ENCODE measurements around the gene SLC32A1. TPM values are rescaled to one million over a fixed set of nuclear protein-coding genes. Genes with fewer than 3 reads are reported as not detected.

Gene SLC32A1
- total and polyA plus RNA-seq, 2 of the 13 experiments (the other 11 are each of a cell fraction or from before 2014, with no cell fraction given), result not detected

DNA sequence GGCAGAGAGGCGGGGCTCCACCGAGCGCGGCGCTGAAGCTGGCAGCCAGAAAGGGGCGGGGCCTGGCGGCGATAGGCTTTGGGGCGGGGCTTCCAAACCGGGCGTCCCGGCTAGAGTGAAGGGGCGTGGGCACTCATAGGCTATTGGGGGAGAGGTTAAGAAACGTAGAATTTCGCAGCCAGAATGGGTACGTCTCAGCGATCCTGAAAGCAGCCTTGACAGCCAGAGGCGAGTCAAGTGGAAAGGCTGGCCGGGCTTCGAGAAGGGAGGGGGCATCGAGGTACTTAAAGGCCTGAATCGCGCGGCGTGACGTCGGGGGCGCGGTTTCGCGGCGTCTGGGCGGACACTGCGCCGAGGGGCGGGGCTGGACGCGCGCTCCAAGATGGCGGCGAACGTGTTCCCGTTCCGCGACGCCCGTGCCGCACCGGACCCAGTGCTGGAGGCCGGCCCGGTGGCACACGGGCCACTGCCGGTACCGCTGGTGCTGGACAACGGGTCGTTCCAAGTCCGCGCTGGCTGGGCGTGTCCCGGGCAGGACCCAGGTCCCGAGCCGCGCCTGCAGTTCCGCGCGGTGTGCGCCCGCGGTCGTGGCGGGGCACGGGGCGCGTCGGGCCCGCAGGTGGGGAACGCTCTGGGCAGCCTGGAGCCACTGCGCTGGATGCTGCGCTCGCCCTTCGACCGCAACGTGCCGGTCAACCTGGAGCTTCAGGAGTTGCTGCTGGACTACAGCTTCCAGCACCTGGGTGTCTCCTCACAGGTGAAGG is 24.0 kb downstream of the SLC32A1 start, which contains the start of gene ACTR5 (continued):
- TF ChIP-seq ZNF275 (CRISPR knock-in tag; IDR thresholded peaks at IDR 0.05; ENCODE audit: borderline replicate concordance) (peak; percentile 89), RELA (CRISPR knock-in tag; IDR thresholded peaks at IDR 0.05) (peak; percentile 94; the same call in 1 of the 2 replicates), ZNF33A (CRISPR knock-in tag; IDR thresholded peaks at IDR 0.05; ENCODE audit: borderline replicate concordance) (no peak), ATF3 (CRISPR knock-in tag; IDR thresholded peaks at IDR 0.05) (peak; percentile 75), ZFP36L2 (CRISPR knock-in tag; IDR thresholded peaks at IDR 0.05) (no peak), RXRA (CRISPR knock-in tag; IDR thresholded peaks at IDR 0.05) (peak; percentile 67), GATAD1 (CRISPR knock-in tag; IDR thresholded peaks at IDR 0.05) (peak; percentile 82), ZNF510 (CRISPR knock-in tag; IDR thresholded peaks at IDR 0.05; ENCODE audit: low read depth) (peak; percentile 82), ZBTB7A (CRISPR knock-in tag; IDR thresholded peaks at IDR 0.05) (peak; percentile 88), ZNF430 (CRISPR knock-in tag; IDR thresholded peaks at IDR 0.05) (peak; percentile 94), ZNF703 (CRISPR knock-in tag; IDR thresholded peaks at IDR 0.05; ENCODE audit: borderline replicate concordance) (no peak; the same call in 1 of the 2 replicates), MTF1 (CRISPR knock-in tag; IDR thresholded peaks at IDR 0.05) (0 out of 2 replicates have a peak, but pooled peaks have one; percentile 76), MTF2 (CRISPR knock-in tag; IDR thresholded peaks at IDR 0.05; ENCODE audit: borderline replicate concordance) (peak; percentile 69; the same call in 1 of the 2 replicates), POLR2AphosphoS5 (IDR thresholded peaks at IDR 0.05; ENCODE audit: low read depth, low read length) (peak; percentile 80), GATA4 (IDR thresholded peaks at IDR 0.05; ENCODE audit: borderline replicate concordance, low read depth) (peak; percentile 67; the same call in 1 of the 2 replicates), HNRNPL (IDR thresholded peaks at IDR 0.05; ENCODE audit: low read depth, low read length) (no peak), ZNF232 (CRISPR knock-in tag; IDR thresholded peaks at IDR 0.05; ENCODE audit: borderline replicate concordance) (peak; percentile 90), MAFK (conservative IDR thresholded peaks at IDR 0.05 in 1 of 2, IDR thresholded peaks at IDR 0.05 in 1 of 2; ENCODE audit: low read length in 2 of 2) (no peak), ZNF780A (CRISPR knock-in tag; IDR thresholded peaks at IDR 0.05) (no peak), PHB2 (IDR thresholded peaks at IDR 0.05; ENCODE audit: partially characterized antibody) (no peak), POLR2AphosphoS2 (IDR thresholded peaks at IDR 0.05; ENCODE audit: low read depth, low read length) (no peak), TCF7L2 (IDR thresholded peaks at IDR 0.05; ENCODE audit: low read depth, low read length) (no peak)
- TF ChIP-seq, protein P1, sequence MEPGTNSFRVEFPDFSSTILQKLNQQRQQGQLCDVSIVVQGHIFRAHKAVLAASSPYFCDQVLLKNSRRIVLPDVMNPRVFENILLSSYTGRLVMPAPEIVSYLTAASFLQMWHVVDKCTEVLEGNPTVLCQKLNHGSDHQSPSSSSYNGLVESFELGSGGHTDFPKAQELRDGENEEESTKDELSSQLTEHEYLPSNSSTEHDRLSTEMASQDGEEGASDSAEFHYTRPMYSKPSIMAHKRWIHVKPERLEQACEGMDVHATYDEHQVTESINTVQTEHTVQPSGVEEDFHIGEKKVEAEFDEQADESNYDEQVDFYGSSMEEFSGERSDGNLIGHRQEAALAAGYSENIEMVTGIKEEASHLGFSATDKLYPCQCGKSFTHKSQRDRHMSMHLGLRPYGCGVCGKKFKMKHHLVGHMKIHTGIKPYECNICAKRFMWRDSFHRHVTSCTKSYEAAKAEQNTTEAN (CRISPR knock-in tag; conservative IDR thresholded peaks at IDR 0.05), result peak; percentile 88
